Measurements from ENCODE around the gene EGLN3. TPM values are rescaled to one million over a fixed set of nuclear protein-coding genes. Genes with fewer than 3 reads are reported as not detected.

Gene EGLN3
- polyA plus RNA-seq, 1 donor from 2014 or later, result not detected

- Histone ChIP-seq H3K27ac (ENCODE audit: low read length) (no peak overlapping the region), H3F3A (ENCODE audit: insufficient read depth, low read length, poor library complexity, severe bottlenecking) (no peaks in the 10 kb centered on the region), H4K20me1 (ENCODE audit: insufficient read depth) (no peaks in the 10 kb centered on the region), H3K4me2 (ENCODE audit: low read length) (no peak overlapping the region), H3K79me2 (replicated peaks; ENCODE audit: insufficient read depth, low read length) (no peaks in the 10 kb centered on the region), H3K27me3 (ENCODE audit: insufficient read depth, low read depth, low read length) (no peaks in the 10 kb centered on the region), H3K36me3 (ENCODE audit: insufficient read depth, low read length) (no peaks in the 10 kb centered on the region), H2AFZ (ENCODE audit: low read depth, low read length) (no peak overlapping the region), H3K9me3 (ENCODE audit: low read length) (no peaks in the 10 kb centered on the region), H3K4me3 (ENCODE audit: low read length) (no peak overlapping the region), H3K9ac (ENCODE audit: low read length) (no peak overlapping the region), H3K9me2 (ENCODE audit: insufficient read depth, low read length) (no peaks in the 10 kb centered on the region)
- TF ChIP-seq EZH2 (IDR thresholded peaks at IDR 0.05; ENCODE audit: borderline replicate concordance, insufficient read depth, low read length, poor library complexity, severe bottlenecking) (no peak), SMC3 (conservative IDR thresholded peaks at IDR 0.05; ENCODE audit: poor library complexity) (no peak), EP300 (conservative IDR thresholded peaks at IDR 0.05; ENCODE audit: poor library complexity, severe bottlenecking) (no peak)
Observed at GRCh38 chr14:33918256-33918655, 32.6 kb downstream of the EGLN3 start.

- Histone ChIP-seq H3K9me3 (ENCODE audit: low read length) (no peaks in the 10 kb centered on the region), H3K4me2 (ENCODE audit: low read length) (no peak overlapping the region), H3K4me3 (ENCODE audit: low read length) (no peak overlapping the region), H2AFZ (ENCODE audit: low read depth, low read length) (no peak overlapping the region), H3K36me3 (ENCODE audit: insufficient read depth, low read length) (no peaks in the 10 kb centered on the region), H3K9me2 (ENCODE audit: insufficient read depth, low read length) (no peaks in the 10 kb centered on the region), H3K79me2 (replicated peaks; ENCODE audit: insufficient read depth, low read length) (no peaks in the 10 kb centered on the region), H4K20me1 (ENCODE audit: insufficient read depth) (no peaks in the 10 kb centered on the region), H3K27me3 (ENCODE audit: insufficient read depth, low read depth, low read length) (no peaks in the 10 kb centered on the region), H3F3A (ENCODE audit: insufficient read depth, low read length, poor library complexity, severe bottlenecking) (no peaks in the 10 kb centered on the region), H3K27ac (ENCODE audit: low read length) (no peak overlapping the region), H3K9ac (ENCODE audit: low read length) (no peak overlapping the region)
- TF ChIP-seq REST (IDR thresholded peaks at IDR 0.05; ENCODE audit: borderline replicate concordance) (no peak), CTCF (IDR thresholded peaks at IDR 0.05; ENCODE audit: poor library complexity, severe bottlenecking) (no peak), MXI1 (conservative IDR thresholded peaks at IDR 0.05; ENCODE audit: poor library complexity, severe bottlenecking) (no peak), EP300 (conservative IDR thresholded peaks at IDR 0.05; ENCODE audit: poor library complexity, severe bottlenecking) (no peak), TAF1 (IDR thresholded peaks at IDR 0.05; ENCODE audit: low read depth) (no peak), POLR2AphosphoS5 (IDR thresholded peaks at IDR 0.05) (no peak), SMC3 (conservative IDR thresholded peaks at IDR 0.05; ENCODE audit: poor library complexity) (no peak), EZH2 (IDR thresholded peaks at IDR 0.05; ENCODE audit: borderline replicate concordance, insufficient read depth, low read length, poor library complexity, severe bottlenecking) (no peak), RAD21 (conservative IDR thresholded peaks at IDR 0.05) (no peak)
Observed at GRCh38 chr14:33917661-33918060, 33.2 kb downstream of the EGLN3 start.

Measured in neural cell (in vitro differentiated cells).